ENCODE data around the gene ZNF722. TPM values are rescaled to one million over a fixed set of nuclear protein-coding genes. Genes with fewer than 3 reads are reported as not detected.

ZNF722 gene
- total RNA-seq = not detected in 2 replicates

GRCh38 chr7:63998549-63998948, at the start of gene ZNF722:
TSS of gene ZNF722 (plus strand) at chr7:63998849. CDS start at chr7:63998962, 113 bp downstream.

DNA sequence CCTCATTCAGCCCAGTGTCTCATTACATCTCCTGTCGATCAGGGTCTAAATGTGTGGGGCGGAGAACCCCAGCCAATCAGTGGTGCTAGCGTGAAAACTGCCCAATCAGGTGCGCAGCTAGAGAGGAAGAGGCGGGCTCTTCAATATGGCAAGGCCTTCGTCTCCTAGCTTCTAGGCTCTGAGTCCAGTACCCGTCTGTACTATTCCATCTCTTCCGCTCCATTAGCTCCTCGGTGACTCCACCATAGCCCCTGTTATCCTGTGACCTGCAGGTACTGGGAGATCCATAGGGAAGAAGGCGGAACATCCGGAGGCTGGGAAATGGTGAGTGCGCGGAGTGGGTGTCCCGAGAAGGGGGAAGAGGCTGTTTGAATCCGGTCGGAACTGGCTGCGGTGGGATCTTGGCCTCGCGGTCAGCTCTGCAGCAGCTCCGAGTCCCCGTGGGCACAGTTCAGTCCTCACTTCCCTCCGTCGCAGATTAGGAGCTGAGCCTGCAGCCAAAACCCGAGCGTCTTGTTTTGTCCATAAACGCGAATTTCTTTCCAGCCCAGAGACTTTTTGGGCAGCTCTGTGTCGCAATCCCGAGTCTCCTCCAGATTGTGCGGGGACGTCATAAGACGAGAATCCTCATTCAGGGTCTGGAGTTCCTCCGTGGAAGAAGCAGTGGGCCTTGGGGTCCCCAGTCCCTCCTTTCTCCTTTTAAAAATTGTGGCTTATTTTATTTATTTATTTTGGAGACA, 46.8 kb downstream of the ZNF722 start, which contains the start of gene ZNF727:
Gene ZNF727 (plus strand): TSS at position 134 of the 740 bp plus-strand sequence. CDS start 188 bp downstream, at position 322.

Other genes starting within 250 kb of the ZNF722 start
- not detected in 2 replicates for gene ZNF727, start 46.6 kb downstream of the ZNF722 start, total RNA-seq
- gene ZNF735, start 208.4 kb downstream of the ZNF722 start, total RNA-seq = not detected in 2 replicates
- not detected in 2 replicates for gene ZNF679, start 229.6 kb downstream of the ZNF722 start, total RNA-seq

All from myometrial cell (primary cell).